HCT116 (cell line): ENCODE results near the gene EEA1. TPM values are rescaled to one million over a fixed set of nuclear protein-coding genes. Genes with fewer than 3 reads are reported as not detected.

Experiments used
- ATAC-seq: fragments of 200-7000 bp; cut with Tn5 transposase; 2 replicates; pipeline ENCODE4 v1.9.1; 2020; ENCODE audit warnings: mild to moderate bottlenecking, moderate library complexity
- BruUV-seq: library from RNA; stranded (reverse); fragments of 400-500 nt; replicated peaks from 2 replicates; lab custom pipeline; 2021; lab: Mats Ljungman, UMichigan
- CTCF ChIA-PET: fragments of 300-600 bp; sonication (Branson Sonifier 250); formaldehyde crosslinking; loops from one replicate; lab custom pipeline; 2021; ENCODE audit warnings: antibody characterized with exemption; lab: Charles Lee
- POLR2A ChIA-PET: fragments of 300-600, 350-600 bp; sonication (Branson Sonifier 250); formaldehyde crosslinking; loops from one replicate; lab custom pipeline; 2021; ENCODE audit warnings: antibody characterized with exemption; lab: Charles Lee
- RAD21 ChIA-PET, 2 experiments: fragments of 300-600 bp; sonication (Branson Sonifier 250); formaldehyde crosslinking; loops; one replicate each; lab custom pipeline; 2023; ENCODE audit warnings: low total read pairs in 2 of 2; ENCODE audit not compliant: uncharacterized antibody in 2 of 2, unreplicated experiment in 2 of 2, low non-redundant PET in 1 of 2; lab: Charles Lee
- DNase-seq: peaks from one replicate; pipeline ENCODE4 v3.0.0-alpha.2; 2010; ENCODE audit warnings: low read depth, low spot score
- H2AFZ ChIP-seq: fragments of 200-600 bp; shearing (Covaris generic), sonication (generic); 2 replicates; pipeline ENCODE4 v1.6.1; 2017; ENCODE audit warnings: low read depth, mixed run types, mixed read lengths, antibody characterized with exemption, low read length; ENCODE audit not compliant: poor library complexity, severe bottlenecking
- H3K27ac ChIP-seq: 2 replicates; pipeline ENCODE4 v1.5.1; 2012; ENCODE audit warnings: low read depth, low read length
- H3K27me3 ChIP-seq: fragments of 200-600 bp; sonication (generic); 2 replicates; pipeline ENCODE4 v1.6.1; 2016; ENCODE audit warnings: mixed run types, low read length, mixed read lengths; ENCODE audit not compliant: insufficient read depth
- H3K36me3 ChIP-seq, 2 experiments: fragments of 200-500 bp in 1 of 2; fragments of 200-600 bp in 1 of 2; sonication (Bioruptor generic) in 1 of 2; sonication (generic) in 1 of 2; 2 replicates each; pipeline versions ENCODE4 v1.5.1 to v1.6.1; 2014 to 2016; ENCODE audit warnings: low read length in 2 of 2, inconsistent platforms in 1 of 2, mixed read lengths in 1 of 2, mixed run types in 1 of 2; ENCODE audit not compliant: insufficient read depth in 2 of 2, control insufficient read depth in 1 of 2
- H3K4me1 ChIP-seq, 2 experiments: fragments of 200-600 bp in 1 of 2; sonication (generic) in 1 of 2; 2 replicates each; pipeline versions ENCODE4 v1.5.1 to v1.6.1; 2012 to 2017; ENCODE audit warnings: low read length in 2 of 2, inconsistent platforms in 1 of 2, mild to moderate bottlenecking in 1 of 2, mixed read lengths in 1 of 2, mixed run types in 1 of 2, moderate library complexity in 1 of 2; ENCODE audit not compliant: insufficient read depth in 2 of 2, control insufficient read depth in 1 of 2
- H3K4me2 ChIP-seq: fragments of 200-600 bp; sonication (generic); 2 replicates; pipeline ENCODE4 v1.6.1; 2017; ENCODE audit warnings: mixed run types, low read length, mixed read lengths
- H3K4me3 ChIP-seq, 2 experiments: fragments of 200-600 bp in 1 of 2; sonication (generic) in 1 of 2; replicated peaks in 1 of 2; 2 replicates each; pipeline ENCODE4 v1.5.1; 2011 to 2016; ENCODE audit warnings: low read length in 2 of 2, control low read depth in 1 of 2, low read depth in 1 of 2, mild to moderate bottlenecking in 1 of 2, mixed read lengths in 1 of 2, mixed run types in 1 of 2
- H3K79me2 ChIP-seq: fragments of 200-600 bp; sonication (generic); 2 replicates; pipeline ENCODE4 v1.6.1; 2017; ENCODE audit warnings: mild to moderate bottlenecking, mixed run types, low read length, moderate library complexity, mixed read lengths; ENCODE audit not compliant: insufficient read depth
- H3K9ac ChIP-seq: fragments of 200-600 bp; sonication (generic); 2 replicates; pipeline ENCODE4 v1.6.1; 2016; ENCODE audit warnings: low read length, mixed read lengths
- H3K9me2 ChIP-seq: fragments of 200-600 bp; sonication (generic), shearing (Covaris generic); 2 replicates; pipeline ENCODE4 v1.6.1; 2017; ENCODE audit warnings: mixed run types, mild to moderate bottlenecking, moderate library complexity; ENCODE audit not compliant: insufficient read depth
- H3K9me3 ChIP-seq, 2 experiments: fragments of 200-500 bp in 1 of 2; fragments of 200-600 bp in 1 of 2; sonication (Bioruptor generic) in 1 of 2; sonication (generic) in 1 of 2; 2 replicates each; pipeline ENCODE4 v1.6.1; 2014 to 2017; ENCODE audit warnings: low read length in 2 of 2, mixed read lengths in 2 of 2, inconsistent platforms in 1 of 2, low read depth in 1 of 2, mild to moderate bottlenecking in 1 of 2, mixed run types in 1 of 2, moderate library complexity in 1 of 2; ENCODE audit not compliant: control insufficient read depth in 1 of 2, insufficient read depth in 1 of 2
- H4K20me1 ChIP-seq: fragments of 200-600 bp; sonication (generic), shearing (Covaris generic); 2 replicates; pipeline ENCODE4 v1.6.1; 2017; ENCODE audit warnings: mixed run types, mild to moderate bottlenecking, moderate library complexity; ENCODE audit not compliant: insufficient read depth
- EGR1 ChIP-seq: IDR thresholded peaks from 2 replicates; pipeline ENCODE4 v1.6.1; 2012; ENCODE audit warnings: low read depth
- EZH2 ChIP-seq: fragments of 200-600 bp; sonication (generic); IDR thresholded peaks from 2 replicates; pipeline ENCODE4 v1.6.1; 2017; ENCODE audit warnings: antibody characterized with exemption, mixed run types
- POLR2A ChIP-seq: IDR thresholded peaks from 2 replicates; pipeline ENCODE4 v1.7.0; 2011; ENCODE audit warnings: borderline replicate concordance; ENCODE audit not compliant: insufficient read depth, insufficient read length; ENCODE audit errors: extremely low read depth
- RAD21 ChIP-seq: IDR thresholded peaks from 2 replicates; pipeline ENCODE4 v1.6.1; 2012; ENCODE audit warnings: low read depth, mild to moderate bottlenecking
- REST ChIP-seq: IDR thresholded peaks from 2 replicates; pipeline ENCODE4 v1.6.1; 2012; ENCODE audit warnings: low read depth
- SIN3A ChIP-seq: IDR thresholded peaks from 2 replicates; pipeline ENCODE4 v1.6.1; 2012; ENCODE audit warnings: low read depth
- intact Hi-C: fragments of 100-400 bp; cut with micrococcal nuclease; formaldehyde crosslinking; loops from 2 replicates; pipeline ENCODE4 v1.10.0; 2022
- total RNA-seq: library from RNA; stranded (reverse); gene quantifications from one replicate; pipeline ENCODE4 v1.2.1, GENCODE V29; 2021; ENCODE audit not compliant: unreplicated experiment
- TF ChIP-seq, protein P1 (sequence below): IDR thresholded peaks from 2 replicates; pipeline ENCODE4 v1.6.1; 2011; ENCODE audit warnings: mild to moderate bottlenecking, low read length, moderate library complexity; ENCODE audit not compliant: insufficient replicate concordance; ENCODE audit errors: extremely low read depth

The EEA1 gene
- total RNA-seq, 1 experiment from 2014 or later = 13.8 TPM

GRCh38 chr12:92900941-92901340, 28.2 kb downstream of the EEA1 start:
- no peak for ATAC-seq
- CTCF ChIA-PET = no interaction called here
- no peak for TF ChIP-seq EZH2
- no peak for TF ChIP-seq RAD21
- TF ChIP-seq SIN3A = no peak
- TF ChIP-seq EGR1 = no peak
- no peak for TF ChIP-seq POLR2A
- TF ChIP-seq, protein P1, sequence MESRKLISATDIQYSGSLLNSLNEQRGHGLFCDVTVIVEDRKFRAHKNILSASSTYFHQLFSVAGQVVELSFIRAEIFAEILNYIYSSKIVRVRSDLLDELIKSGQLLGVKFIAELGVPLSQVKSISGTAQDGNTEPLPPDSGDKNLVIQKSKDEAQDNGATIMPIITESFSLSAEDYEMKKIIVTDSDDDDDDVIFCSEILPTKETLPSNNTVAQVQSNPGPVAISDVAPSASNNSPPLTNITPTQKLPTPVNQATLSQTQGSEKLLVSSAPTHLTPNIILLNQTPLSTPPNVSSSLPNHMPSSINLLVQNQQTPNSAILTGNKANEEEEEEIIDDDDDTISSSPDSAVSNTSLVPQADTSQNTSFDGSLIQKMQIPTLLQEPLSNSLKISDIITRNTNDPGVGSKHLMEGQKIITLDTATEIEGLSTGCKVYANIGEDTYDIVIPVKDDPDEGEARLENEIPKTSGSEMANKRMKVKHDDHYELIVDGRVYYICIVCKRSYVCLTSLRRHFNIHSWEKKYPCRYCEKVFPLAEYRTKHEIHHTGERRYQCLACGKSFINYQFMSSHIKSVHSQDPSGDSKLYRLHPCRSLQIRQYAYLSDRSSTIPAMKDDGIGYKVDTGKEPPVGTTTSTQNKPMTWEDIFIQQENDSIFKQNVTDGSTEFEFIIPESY = no peak
- TF ChIP-seq REST = no peak

More at GRCh38 chr12:92900941-92901340, 28.2 kb downstream of the EEA1 start:
- Histone ChIP-seq H3K4me2 (no peak overlapping the region), H2AFZ (no peak overlapping the region), H3K27me3 (no peaks in the 10 kb centered on the region), H3K4me3 (no peak overlapping the region), H4K20me1 (no peaks in the 10 kb centered on the region), H3K4me1 (peaks cover 19 to 28% of the 10 kb centered on the region in 2 experiments), H3K36me3 (no peaks in the 10 kb centered on the region), H3K27ac (no peak overlapping the region), H3K79me2 (peaks cover 22% of the 10 kb centered on the region; the same call in 1 of the 2 replicates), H3K9me2 (no peaks in the 10 kb centered on the region), H3K9me3 (no peaks in the 10 kb centered on the region), H3K9ac (no peak overlapping the region)
- BruUV-seq = no TSS peak
- intact Hi-C loops = no loop called here
- RAD21 ChIA-PET = no interaction called here
- DNase-seq = no peak
- POLR2A ChIA-PET = no interaction called here
